Tongue (tissue), 2 donors: Measurements from ENCODE around the gene UAP1. TPM values are rescaled to one million over a fixed set of nuclear protein-coding genes. Genes with fewer than 3 reads are reported as not detected.

Source experiments
- DNase-seq: peaks from one replicate; pipeline ENCODE4 v3.0.0-alpha.2; 2015
- total RNA-seq: library from RNA; depleted of rRNA; stranded (reverse); fragments of >200 nt; gene quantifications from one replicate; pipeline ENCODE4 v1.2.3, GENCODE V29; 2014

UAP1 gene
- total RNA-seq, 1 donor from 2014 or later, result 48.8 TPM

GRCh38 chr1:162617513-162617912, 56.0 kb downstream of the UAP1 start:
- no peak for DNase-seq

GRCh38 chr1:162619076-162619475, 57.6 kb downstream of the UAP1 start:
- no peak for DNase-seq

GRCh38 chr1:162621256-162621655, 59.7 kb downstream of the UAP1 start:
- DNase-seq, result no peak

GRCh38 chr1:162625679-162626078, 64.2 kb downstream of the UAP1 start:
- DNase-seq, result peak; percentile 33

- peak; percentile 74 for DNase-seq
These were observed 64.6 kb downstream of the UAP1 start for GRCh38 chr1:162626094-162626493.

- no peak for DNase-seq
These were observed 65.2 kb downstream of the UAP1 start for GRCh38 chr1:162626761-162627160.

- peak; percentile 12 for DNase-seq
These were observed 66.3 kb downstream of the UAP1 start for GRCh38 chr1:162627662-162628296.

GRCh38 chr1:162629077-162629627, 67.6 kb downstream of the UAP1 start:
- DNase-seq, result no peak

- DNase-seq, result no peak
These were observed 68.1 kb downstream of the UAP1 start for GRCh38 chr1:162629651-162630050.

- DNase-seq, result peak; percentile 85
These were observed 70.1 kb downstream of the UAP1 start for GRCh38 chr1:162631546-162632191.

GRCh38 chr1:162632217-162632666, 70.7 kb downstream of the UAP1 start, which contains the start of gene DDR2:
DDR2 (plus strand) TSS chr1:162632464; CDS start chr1:162719064, 86,600 bp downstream.
- peak; percentile 95 for DNase-seq

- DNase-seq, result peak; percentile 74
These were observed 71.2 kb downstream of the UAP1 start for GRCh38 chr1:162632698-162633080.

GRCh38 chr1:162633081-162633762, 71.7 kb downstream of the UAP1 start:
- peak; percentile 62 for DNase-seq

- DNase-seq, result peak; percentile 6
These were observed 73.9 kb downstream of the UAP1 start for GRCh38 chr1:162635418-162635817.

GRCh38 chr1:162639718-162640117, 78.2 kb downstream of the UAP1 start:
- no peak for DNase-seq

- DNase-seq, result no peak
These were observed 79.6 kb downstream of the UAP1 start for GRCh38 chr1:162641114-162641513.

GRCh38 chr1:162644986-162645314, 83.4 kb downstream of the UAP1 start:
- no peak for DNase-seq

GRCh38 chr1:162645666-162646065, 84.1 kb downstream of the UAP1 start:
- no peak for DNase-seq

- DNase-seq, result peak; percentile 37
These were observed 88.1 kb downstream of the UAP1 start for GRCh38 chr1:162649583-162649982.
